HL-60 (cell line): ENCODE measurements around the gene OFD1.

Experiments used
- CTCF ChIP-seq: IDR thresholded peaks from one replicate; pipeline ENCODE4 v1.5.1; 2011; ENCODE audit warnings: low read length, control low read depth, inconsistent platforms; ENCODE audit not compliant: insufficient read depth
- REST ChIP-seq: IDR thresholded peaks from 2 replicates; pipeline ENCODE4 v1.6.1; 2012; ENCODE audit warnings: low read depth; ENCODE audit not compliant: insufficient replicate concordance

- TF ChIP-seq REST (no peak), CTCF (no peak)
Observed at GRCh38 chrX:13759152-13759718, 24.7 kb downstream of the OFD1 start.
